H4 (cell line): ENCODE data around the gene ZSCAN22. TPM values are rescaled to one million over a fixed set of nuclear protein-coding genes. Genes with fewer than 3 reads are reported as not detected.
"Not testable (repeated sequence)": the region's sequence is repeated elsewhere in the genome, so short reads cannot be mapped to it uniquely, and the experiment has no call there.

Experiments used
- DNase-seq: peaks from one replicate; pipeline ENCODE4 v3.0.0-alpha.2; 2015; ENCODE audit warnings: low spot score
- total RNA-seq: library from RNA; depleted of rRNA; stranded (reverse); fragments of >200 nt; shearing (Covaris generic); gene quantifications from 2 replicates; pipeline ENCODE4 v1.2.3, GENCODE V29; 2014; rRNA removed

The ZSCAN22 gene
- total RNA-seq, 1 experiment from 2014 or later, result 2.6 TPM

GRCh38 chr19:58372311-58373133, 45.7 kb downstream of the ZSCAN22 start:
- DNase-seq, result no peak

GRCh38 chr19:58374200-58374599, 47.4 kb downstream of the ZSCAN22 start:
- no peak for DNase-seq

- not testable (repeated sequence) for DNase-seq
Measured at GRCh38 chr19:58376724-58377123, 49.9 kb downstream of the ZSCAN22 start.

- DNase-seq, result no peak
Measured at GRCh38 chr19:58379246-58379645, 52.5 kb downstream of the ZSCAN22 start.

- DNase-seq, result no peak
Measured at GRCh38 chr19:58380037-58380661, 53.4 kb downstream of the ZSCAN22 start.

GRCh38 chr19:58380662-58381459, 54.1 kb downstream of the ZSCAN22 start, which contains the start of gene ZNF837:
Gene ZNF837, minus strand, starts transcription at chr19:58381030. Its CDS starts 11,698 bp downstream, at chr19:58369332.
- peak; percentile 100 for DNase-seq

- DNase-seq, result no peak
Measured at GRCh38 chr19:58381460-58382212, 54.8 kb downstream of the ZSCAN22 start.

- DNase-seq, result no peak
Measured at GRCh38 chr19:58382997-58383603, 56.3 kb downstream of the ZSCAN22 start.

GRCh38 chr19:58385313-58385890, 58.6 kb downstream of the ZSCAN22 start:
- no peak for DNase-seq

GRCh38 chr19:58385891-58386575, 59.2 kb downstream of the ZSCAN22 start:
- no peak for DNase-seq

- peak; percentile 100 for DNase-seq
Measured at GRCh38 chr19:58386576-58387337, 60.0 kb downstream of the ZSCAN22 start, which contains the start of gene RPS5. Gene RPS5, plus strand, starts transcription at chr19:58387269. Its CDS starts 869 bp downstream, at chr19:58388138.

- no peak for DNase-seq
Measured at GRCh38 chr19:58387338-58388174, 60.8 kb downstream of the ZSCAN22 start.

- no peak for DNase-seq
Measured at GRCh38 chr19:58388175-58388526, 61.4 kb downstream of the ZSCAN22 start.

Other genes with a start within 250 kb of the ZSCAN22 start
- gene ZSCAN18, start 228.8 kb upstream of the ZSCAN22 start, total RNA-seq, result 2.2 and 3.8 TPM in 2 replicates
- gene ZNF329, start 176.2 kb upstream of the ZSCAN22 start, total RNA-seq, result 8.7 and 11.1 TPM in 2 replicates
- 14.5 and 22.8 TPM in 2 replicates for gene ZNF274, start 143.9 kb upstream of the ZSCAN22 start, total RNA-seq
- gene ZNF544, start 98.1 kb upstream of the ZSCAN22 start, total RNA-seq, result 0.02 and 0.08 TPM in 2 replicates
- 3.1 and 4.3 TPM in 2 replicates for gene ZNF8, start 48.0 kb upstream of the ZSCAN22 start, total RNA-seq
- gene ERVK3-1, start 21.6 kb upstream of the ZSCAN22 start, total RNA-seq, result 96.6 and 120 TPM in 2 replicates
- 24.5 and 31.5 TPM in 2 replicates for gene A1BG, start 26.5 kb downstream of the ZSCAN22 start, total RNA-seq
- gene ZNF497, start 35.8 kb downstream of the ZSCAN22 start, total RNA-seq, result 1.6 and 5.1 TPM in 2 replicates
- gene ZNF837, start 54.0 kb downstream of the ZSCAN22 start, total RNA-seq, result 1.4 and 1.9 TPM in 2 replicates
- gene RPS5, start 60.3 kb downstream of the ZSCAN22 start, total RNA-seq, result 3,081 and 3,534 TPM in 2 replicates
- not detected in 2 replicates for gene RNF225, start 68.7 kb downstream of the ZSCAN22 start, total RNA-seq
- gene ZNF584, start 81.7 kb downstream of the ZSCAN22 start, total RNA-seq, result 15.6 and 23.6 TPM in 2 replicates
- 4.0 and 6.4 TPM in 2 replicates for gene ZNF132, start 113.2 kb downstream of the ZSCAN22 start, total RNA-seq
- gene ZNF324B, start 124.6 kb downstream of the ZSCAN22 start, total RNA-seq, result 3.3 and 6.7 TPM in 2 replicates
- 7.1 and 10.1 TPM in 2 replicates for gene ZNF324, start 140.1 kb downstream of the ZSCAN22 start, total RNA-seq
- 9.8 and 14.7 TPM in 2 replicates for gene ZNF446, start 149.4 kb downstream of the ZSCAN22 start, total RNA-seq
- 18.1 and 19.7 TPM in 2 replicates for gene SLC27A5, start 185.0 kb downstream of the ZSCAN22 start, total RNA-seq
- 1.6 and 4.6 TPM in 2 replicates for gene ZBTB45, start 192.8 kb downstream of the ZSCAN22 start, total RNA-seq
- 378 and 416 TPM in 2 replicates for gene TRIM28, start 217.1 kb downstream of the ZSCAN22 start, total RNA-seq
- gene CHMP2A, start 228.1 kb downstream of the ZSCAN22 start, total RNA-seq, result 242 and 244 TPM in 2 replicates
- 108 and 109 TPM in 2 replicates for gene UBE2M, start 231.6 kb downstream of the ZSCAN22 start, total RNA-seq
- 3.5 and 5.4 TPM in 2 replicates for gene MZF1, start 246.3 kb downstream of the ZSCAN22 start, total RNA-seq